T-helper 1 cell treated with Interleukin-12 subunit alpha and Interleukin-12 subunit beta and Interleukin-4 antibody, amounts not matched to agents 30 ng/mL and 1 ng/mL, for 36 hours (primary cell): ENCODE data around the gene ANKRD40CL. TPM values are rescaled to one million over a fixed set of nuclear protein-coding genes. Genes with fewer than 3 reads are reported as not detected.
"Not testable (repeated sequence)": the region's sequence is repeated elsewhere in the genome, so short reads cannot be mapped to it uniquely, and the experiment has no call there.

ENCODE experiments used
- intact Hi-C: fragments of 100-400 bp; cut with micrococcal nuclease; formaldehyde crosslinking; loops from one replicate; pipeline ENCODE4 v1.15.1; 2024
- total RNA-seq: library from RNA; stranded (reverse); gene quantifications from 2 replicates; pipeline ENCODE4 v1.2.3, GENCODE V29; 2022

ANKRD40CL gene, protein sequence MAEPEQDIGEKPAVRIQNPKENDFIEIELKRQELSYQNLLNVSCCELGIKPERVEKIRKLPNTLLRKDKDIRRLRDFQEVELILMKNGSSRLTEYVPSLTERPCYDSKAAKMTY
- not detected in 2 replicates for total RNA-seq

GRCh38 chr17:50767446-50767845 is at the start of gene ANKRD40CL:
Gene ANKRD40CL, minus strand, starts transcription at chr17:50767518. Its CDS starts 605 bp downstream, at chr17:50766913.
- intact Hi-C loops, result no loop called here

DNA sequence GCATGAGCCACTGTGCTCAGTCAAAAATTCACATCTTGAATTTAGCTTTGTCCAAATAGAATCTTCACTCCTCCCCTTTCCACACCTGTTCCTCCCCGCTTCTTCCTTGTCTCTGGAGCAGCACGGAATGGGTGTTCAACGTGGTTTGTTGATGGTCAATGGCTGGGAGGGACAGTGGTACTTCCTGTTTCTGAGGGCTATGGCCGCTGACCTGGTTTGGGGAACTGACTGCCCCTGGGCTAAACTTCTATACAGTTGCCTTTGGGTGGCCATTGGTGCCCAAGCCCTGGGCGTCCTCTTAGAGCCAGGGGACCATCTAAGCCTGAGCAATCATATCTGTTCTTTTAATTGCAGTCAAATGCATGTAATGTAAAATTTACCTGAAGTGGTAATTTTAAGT is 49.0 kb upstream of the ANKRD40CL start:
- intact Hi-C loops, result no loop called here

GRCh38 chr17:50815400-50815799 is 48.1 kb upstream of the ANKRD40CL start:
- intact Hi-C loops, result no loop called here

DNA sequence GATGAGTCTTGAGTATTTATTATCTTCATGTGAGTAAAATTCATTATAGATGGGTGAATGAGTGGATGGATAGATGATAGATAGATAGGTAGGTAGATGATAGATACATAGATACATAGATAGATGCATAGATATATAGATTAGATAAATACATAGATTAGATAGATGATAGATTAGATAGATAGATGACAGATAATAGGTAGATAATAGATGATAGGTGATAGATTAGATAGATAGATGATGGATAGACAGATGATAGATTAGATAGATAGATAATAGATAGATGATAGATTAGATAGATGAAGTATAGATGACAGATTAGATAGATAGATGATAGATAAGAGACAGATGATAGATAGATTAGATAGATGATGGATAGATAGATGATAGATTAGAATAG is 46.3 kb upstream of the ANKRD40CL start:
- intact Hi-C loops, result no loop called here

- intact Hi-C loops, result no loop called here
Observed at GRCh38 chr17:50808888-50809287, 41.6 kb upstream of the ANKRD40CL start.

DNA sequence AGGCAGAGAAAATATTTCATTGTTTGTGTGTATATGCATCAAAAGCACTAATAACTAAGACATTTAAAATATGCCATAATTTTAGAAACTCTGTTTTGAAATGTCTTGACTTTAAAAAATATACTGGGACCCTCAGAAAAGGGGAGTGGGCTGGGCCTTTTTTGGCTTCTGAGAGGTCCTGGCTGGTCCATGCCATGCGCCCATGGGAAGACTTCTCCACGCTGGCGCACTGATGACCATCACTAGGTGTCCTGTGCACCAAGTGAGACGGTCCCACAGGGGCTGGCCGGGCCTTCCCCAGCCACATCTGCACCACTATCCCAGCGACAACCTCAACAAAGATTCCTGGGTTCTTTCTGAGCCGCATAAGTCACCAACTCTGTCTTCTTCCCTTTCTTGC is 41.1 kb upstream of the ANKRD40CL start:
- intact Hi-C loops, result no loop called here

DNA sequence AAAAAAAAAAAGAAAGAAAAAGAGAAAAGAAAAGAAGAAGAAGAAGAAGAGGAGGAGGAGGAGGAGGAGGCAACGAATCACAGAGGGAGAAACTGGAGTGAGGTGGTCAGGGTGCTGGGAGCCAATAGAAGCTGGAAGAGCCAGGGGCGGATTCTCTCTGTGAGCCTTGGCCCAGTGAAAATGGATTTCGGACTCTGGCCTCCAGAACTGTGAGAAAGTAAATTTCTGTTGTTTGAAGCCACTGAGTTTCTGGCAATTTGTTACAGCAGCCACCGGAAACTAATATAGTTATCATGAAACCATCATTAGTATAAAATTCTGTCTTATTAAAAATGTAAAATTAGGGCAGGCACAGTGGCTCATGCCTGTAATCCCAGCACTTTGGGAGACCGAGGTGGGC is 40.4 kb upstream of the ANKRD40CL start:
- intact Hi-C loops, result no loop called here

DNA sequence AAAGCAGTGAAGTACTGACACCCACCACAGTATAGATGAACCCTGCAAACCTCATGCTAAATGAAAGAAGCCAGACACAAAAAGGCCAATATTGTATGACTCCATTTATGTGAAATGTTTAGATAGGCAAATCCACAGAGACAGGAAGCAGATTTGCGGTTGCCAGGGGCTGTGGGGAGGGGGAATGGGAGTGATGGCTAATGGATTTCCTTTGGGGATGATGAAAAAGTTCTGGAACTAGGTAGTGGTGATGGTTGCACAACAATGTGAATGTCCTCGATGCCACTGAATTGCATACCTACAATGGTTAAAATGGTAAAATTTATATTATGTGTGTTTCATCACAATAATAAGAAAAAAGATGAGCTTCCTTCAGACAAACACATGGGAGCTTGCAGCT is 39.7 kb upstream of the ANKRD40CL start:
- intact Hi-C loops, result no loop called here

- intact Hi-C loops, result no loop called here
Observed at GRCh38 chr17:50806141-50806643, 38.9 kb upstream of the ANKRD40CL start.

GRCh38 chr17:50805486-50805885 is 38.2 kb upstream of the ANKRD40CL start:
- intact Hi-C loops, result no loop called here

GRCh38 chr17:50804749-50805475 is 37.6 kb upstream of the ANKRD40CL start:
- intact Hi-C loops, result not testable (repeated sequence)

DNA sequence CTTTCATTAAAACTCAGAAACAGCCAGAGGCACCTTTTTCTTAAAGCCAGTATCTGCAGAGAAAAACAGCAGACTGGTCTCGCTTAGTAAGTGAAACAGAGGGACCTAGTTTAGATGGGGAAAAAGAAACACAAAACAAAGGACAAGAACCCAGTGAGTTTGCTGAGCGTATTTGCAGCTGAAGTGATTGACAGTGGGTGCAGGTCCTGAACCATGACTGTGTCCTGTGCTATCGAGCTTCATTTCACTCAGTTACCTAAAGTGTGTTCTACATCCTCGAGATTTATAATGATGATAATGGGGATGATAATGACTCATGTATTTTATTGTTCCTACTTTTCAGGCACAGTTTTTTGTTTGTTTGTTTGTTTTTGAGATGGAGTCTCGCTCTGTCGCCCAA is 36.4 kb upstream of the ANKRD40CL start:
- intact Hi-C loops, result no loop called here

DNA sequence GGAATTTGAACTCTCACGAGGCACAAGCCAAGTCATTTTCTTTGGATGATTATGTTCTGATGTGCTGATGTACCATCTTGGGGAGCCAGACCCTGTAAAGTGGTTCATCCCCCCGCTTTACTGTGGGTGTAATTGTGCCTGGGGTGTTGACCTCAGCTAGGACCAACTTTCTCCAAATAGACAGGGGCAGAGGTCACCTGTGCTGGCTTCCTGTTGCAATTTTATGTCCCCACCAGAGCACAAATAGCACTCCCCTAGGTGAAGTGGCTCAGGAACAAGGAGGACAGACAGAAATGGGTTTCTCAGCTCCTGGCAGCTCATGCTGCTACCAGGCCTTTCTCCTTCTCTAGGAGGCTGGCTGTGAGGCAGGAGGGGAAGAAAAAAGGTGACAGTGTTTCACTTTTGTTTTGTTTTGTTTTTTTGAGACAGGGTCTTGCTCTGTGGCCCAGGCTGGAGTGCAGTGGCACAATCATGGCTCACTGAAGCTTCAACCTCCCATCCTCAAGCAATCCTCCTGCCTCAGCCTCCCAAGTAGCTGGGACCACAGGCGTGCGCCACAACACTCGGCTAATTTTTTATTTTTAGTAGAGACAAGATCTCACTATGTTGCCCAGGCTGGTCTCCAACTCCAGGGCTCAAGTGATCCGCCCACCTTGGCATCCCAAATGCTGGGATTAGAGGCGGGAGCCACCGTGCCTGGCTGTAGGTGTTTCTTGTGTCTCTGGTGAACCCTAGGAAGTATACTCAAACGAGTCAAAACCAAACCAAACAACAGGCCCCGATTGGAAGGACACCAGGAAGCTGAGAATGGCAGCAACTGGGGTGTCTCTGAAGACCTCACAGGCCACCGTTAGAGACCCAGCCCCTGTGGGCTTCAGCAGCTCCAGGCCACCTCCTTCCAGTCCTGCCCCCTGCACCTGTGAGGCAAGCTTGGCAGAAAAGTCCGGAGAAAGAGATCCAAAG is 35.6 kb upstream of the ANKRD40CL start:
- intact Hi-C loops, result no loop called here

GRCh38 chr17:50800196-50800700 is 32.9 kb upstream of the ANKRD40CL start:
- intact Hi-C loops, result no loop called here

DNA sequence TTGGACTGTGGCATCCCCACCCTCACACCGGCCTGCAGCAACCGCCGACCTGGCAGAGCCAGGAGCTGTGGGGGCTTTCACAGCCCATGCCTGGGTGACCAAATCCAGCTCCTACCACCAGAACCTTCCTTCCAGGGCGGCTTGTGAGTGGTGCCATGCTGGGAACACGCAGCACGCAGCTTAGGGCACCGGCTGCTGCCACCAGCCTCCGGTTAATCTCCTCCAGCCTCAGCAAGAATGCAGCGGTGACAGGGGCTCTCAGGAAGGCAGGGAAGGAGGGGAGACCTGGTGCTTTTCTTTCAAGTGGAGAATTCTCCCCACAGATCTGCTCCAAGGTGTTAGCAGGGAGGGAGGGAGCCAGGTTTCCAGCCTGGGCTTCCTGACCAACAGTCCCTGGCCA is 32.3 kb upstream of the ANKRD40CL start:
- intact Hi-C loops, result no loop called here

DNA sequence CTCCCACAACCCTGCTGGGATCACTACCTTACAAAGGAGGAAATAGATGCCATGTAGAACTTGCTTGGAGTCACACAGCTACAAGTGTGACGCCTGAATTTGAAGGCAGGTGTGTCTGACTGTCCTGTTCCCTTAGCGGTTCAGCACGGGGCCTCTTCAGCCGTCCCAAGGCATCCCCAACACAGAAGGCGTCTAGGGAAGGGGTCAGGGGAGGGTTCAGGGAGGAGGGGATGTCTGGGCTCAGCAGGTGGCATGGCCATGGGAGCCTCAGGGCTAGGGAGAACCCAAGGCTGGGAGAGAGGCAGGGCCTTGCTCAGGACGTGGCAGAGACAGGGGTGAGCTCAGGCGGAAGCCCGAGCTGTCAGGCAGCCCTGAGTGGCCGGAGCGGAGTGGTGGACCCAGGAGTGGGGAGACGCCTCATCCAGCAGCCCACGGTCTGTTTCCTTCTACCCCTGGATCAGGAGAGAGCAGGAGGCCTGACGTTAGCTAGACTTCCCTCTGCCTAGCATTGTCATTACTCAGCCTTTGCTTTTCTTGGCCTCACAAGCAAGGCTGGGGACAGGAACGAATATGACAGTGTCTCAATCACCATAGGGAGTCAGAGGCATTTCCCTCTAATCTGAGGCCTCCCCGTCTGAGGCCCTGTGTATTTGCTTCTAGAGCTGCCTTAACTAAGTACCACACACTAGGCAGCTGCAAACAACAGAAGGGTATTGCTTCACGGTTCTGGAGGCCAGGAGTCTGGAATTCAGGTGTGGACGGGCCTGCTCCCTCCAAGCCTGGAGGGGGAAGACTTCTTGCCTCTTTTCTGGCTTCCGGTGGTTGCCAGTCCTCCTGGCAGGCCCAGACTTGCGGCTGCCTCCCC is 31.3 kb upstream of the ANKRD40CL start:
- intact Hi-C loops, result no loop called here

DNA sequence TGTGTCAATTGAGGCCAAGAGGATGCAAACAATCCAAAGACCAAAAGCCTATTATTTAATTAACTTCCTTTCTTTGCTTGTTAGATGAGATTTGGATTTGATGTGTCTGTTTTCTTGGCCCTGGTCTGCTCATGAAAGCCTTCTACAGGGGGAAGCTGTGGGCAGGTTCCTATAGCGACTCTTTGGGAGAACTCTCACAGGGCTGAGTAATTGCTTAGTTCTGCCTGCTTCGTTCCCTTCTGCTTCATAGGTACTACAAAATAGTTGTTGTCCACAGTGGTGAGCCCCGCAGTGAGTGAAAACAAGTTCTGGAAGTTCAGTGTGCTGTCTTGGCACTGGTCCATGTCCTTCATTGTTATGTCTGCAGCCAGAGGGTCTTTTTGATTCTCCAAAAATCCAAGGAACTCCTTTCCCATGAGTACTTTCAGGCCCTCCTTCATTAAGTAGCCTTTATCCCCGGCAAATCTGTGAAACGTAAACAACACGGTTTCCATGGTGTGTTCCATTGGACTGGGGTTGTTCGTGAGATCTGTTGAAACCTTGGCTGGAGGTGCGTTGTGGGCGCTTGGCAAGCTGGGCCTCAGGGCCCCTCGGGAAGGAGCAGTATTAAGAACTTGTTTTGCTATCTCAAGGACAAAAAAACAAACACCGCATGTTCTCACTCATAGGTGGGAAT is 30.0 kb upstream of the ANKRD40CL start:
- intact Hi-C loops, result no loop called here

DNA sequence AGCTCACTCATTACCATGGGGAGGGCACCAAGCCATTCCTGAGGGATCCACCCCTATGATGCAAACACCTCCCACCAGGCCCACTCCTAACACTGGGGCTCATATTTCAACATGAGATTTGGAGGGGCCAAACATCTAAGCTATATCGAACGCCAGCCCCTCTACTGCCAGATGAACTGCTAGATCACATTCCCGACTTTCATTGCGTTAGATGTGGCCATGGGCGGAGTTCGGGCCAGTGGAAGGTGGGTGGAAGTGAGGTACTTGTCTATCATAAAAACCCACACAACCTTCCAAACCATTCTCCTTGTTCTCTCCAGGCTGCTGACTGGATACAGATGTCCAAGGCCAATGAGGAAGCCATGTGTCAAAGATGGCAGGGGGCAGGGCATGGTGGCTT is 27.0 kb upstream of the ANKRD40CL start:
- intact Hi-C loops, result no loop called here

DNA sequence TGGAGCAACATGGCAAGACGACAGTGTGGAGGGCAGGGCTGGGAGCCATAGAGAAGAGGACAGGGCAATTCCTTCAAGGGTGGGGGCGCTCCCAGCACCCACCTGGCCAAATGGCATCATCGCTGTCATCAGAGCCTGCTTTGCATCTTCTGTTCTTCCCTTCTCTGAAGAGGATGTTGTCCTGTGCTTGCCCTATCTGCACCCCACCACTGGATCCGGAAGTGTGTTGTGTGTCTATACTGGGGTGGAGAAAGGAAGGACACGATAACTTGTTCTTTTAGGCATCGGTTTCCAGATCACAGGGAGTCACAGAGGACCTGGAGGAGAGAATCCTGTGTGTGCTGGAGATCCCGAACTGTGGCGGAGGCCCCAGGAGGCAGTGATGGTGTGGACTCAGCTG is 25.7 kb upstream of the ANKRD40CL start:
- intact Hi-C loops, result no loop called here

DNA sequence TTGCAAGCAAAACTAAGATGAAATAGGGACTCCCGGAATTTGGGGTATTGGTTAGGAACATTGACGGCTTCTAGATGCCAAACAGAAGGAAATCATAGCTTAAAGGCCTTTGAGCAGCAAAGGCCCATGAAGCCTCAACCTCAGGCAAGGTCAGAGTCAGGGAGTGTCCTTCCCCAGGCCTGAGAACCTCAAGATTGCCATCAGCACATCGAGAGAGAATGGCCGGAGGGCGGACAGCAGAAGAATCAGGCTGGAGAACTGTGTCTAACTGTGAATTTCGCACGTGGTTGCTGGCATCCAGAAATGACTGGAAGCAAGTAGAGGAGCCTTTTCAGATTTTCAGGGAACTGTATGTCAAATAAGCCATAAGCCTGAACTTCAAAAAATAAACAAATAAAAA is 24.8 kb upstream of the ANKRD40CL start:
- intact Hi-C loops, result no loop called here
